Stimulated activated CD4-positive, alpha-beta T cell treated with anti-CD3 and anti-CD28 coated beads, Interleukin-12 subunit alpha, Interleukin-12 subunit beta, amount 100 ng/mL, for 48 hours (primary cell): Measurements from ENCODE around the gene MT1HL1.
"Not testable (repeated sequence)": the region's sequence is repeated elsewhere in the genome, so short reads cannot be mapped to it uniquely, and the experiment has no call there.

Experiments used
- DNase-seq, 3 donors: peaks; one replicate each; pipeline ENCODE4 v3.0.0-alpha.2; 2020; ENCODE audit warnings: low read depth in 2 of 3, low spot score in 1 of 3

Gene MT1HL1

GRCh38 chr1:237018896-237019295, 14.7 kb upstream of the MT1HL1 start:
- no peak for DNase-seq

DNA sequence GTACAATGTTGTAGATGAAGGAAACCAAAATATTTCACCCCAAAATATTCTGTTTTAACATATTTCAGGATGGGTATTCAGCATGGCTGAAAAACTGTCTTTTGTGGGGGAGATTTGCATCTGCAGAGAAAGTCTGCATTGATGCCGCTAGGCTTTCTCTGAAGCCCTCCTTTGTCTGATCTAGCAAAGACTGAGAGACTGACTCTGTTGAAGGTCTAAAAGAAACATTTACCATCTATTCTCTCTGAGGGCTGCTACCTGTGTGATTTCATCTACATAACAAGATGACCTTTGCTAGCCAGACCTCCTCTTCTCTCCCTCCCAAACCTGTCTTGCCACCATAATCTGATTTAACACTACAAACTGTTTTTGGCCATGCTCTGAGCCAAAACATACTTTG, 12.4 kb upstream of the MT1HL1 start:
- DNase-seq: no peak

DNA sequence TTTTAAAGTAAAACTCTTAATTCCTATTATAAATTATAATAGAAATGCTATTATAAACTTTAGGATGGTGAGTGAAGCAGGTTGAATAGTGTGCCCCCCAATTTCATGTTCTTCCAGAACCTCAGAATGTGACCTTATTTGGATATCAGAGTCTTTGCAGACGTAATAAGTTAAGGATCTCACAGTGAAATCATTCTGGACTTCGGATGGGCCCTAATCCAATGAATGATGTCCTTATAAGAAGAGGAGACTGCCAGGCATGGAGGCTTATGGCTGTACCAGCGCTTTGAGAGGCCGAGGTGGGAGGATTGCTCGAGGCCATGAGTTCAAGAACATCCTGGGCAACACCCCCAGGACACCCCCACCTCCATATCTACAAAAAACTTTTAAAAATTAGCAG, 9.4 kb upstream of the MT1HL1 start:
- no peak for DNase-seq

- DNase-seq: no peak
Observed at GRCh38 chr1:237012788-237013383, 8.6 kb upstream of the MT1HL1 start.

DNA sequence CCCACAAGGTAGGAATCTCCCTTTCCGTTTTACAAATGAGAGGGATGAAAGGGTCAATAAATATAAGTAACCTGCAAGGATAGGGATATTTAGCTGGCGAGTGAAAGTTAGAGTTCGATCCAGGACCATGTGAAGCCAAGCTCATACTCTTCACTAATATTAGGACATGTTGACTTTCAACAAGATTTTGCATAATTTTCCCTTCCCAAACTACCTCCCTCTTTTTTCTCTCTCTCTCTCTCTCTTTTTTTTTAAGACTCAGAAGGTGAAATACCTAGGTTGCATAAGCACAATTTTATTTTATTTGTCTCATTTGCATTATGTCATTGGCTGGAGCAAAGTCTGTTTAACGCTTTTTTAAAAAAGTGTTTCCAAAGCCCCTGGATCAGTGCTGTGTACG, 8.1 kb upstream of the MT1HL1 start:
- no peak for DNase-seq

GRCh38 chr1:237011432-237011831, 7.2 kb upstream of the MT1HL1 start:
- DNase-seq: no peak

DNA sequence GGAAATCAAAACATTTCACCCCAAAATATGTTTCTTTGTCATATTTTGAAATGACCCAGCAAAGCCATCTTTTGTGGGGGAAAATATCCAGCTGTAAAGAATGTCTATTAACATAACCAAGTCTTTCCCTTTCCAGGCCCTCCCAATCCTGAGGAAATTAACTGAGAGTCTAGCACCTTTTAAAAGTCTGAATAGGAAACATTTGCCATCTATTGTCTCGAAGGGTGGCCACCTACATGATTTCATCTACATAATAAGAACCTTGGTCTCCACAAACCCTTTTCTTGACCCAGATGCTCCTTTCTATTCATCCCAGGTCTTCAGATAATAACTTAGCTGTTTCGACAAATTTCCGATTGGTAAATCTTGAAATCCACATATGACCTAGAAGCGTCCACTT, 5.4 kb upstream of the MT1HL1 start:
- no peak for DNase-seq

GRCh38 chr1:237007147-237007881, 3.1 kb upstream of the MT1HL1 start:
- DNase-seq: no peak

GRCh38 chr1:237005674-237006073, 1.4 kb upstream of the MT1HL1 start:
- no peak for DNase-seq

DNA sequence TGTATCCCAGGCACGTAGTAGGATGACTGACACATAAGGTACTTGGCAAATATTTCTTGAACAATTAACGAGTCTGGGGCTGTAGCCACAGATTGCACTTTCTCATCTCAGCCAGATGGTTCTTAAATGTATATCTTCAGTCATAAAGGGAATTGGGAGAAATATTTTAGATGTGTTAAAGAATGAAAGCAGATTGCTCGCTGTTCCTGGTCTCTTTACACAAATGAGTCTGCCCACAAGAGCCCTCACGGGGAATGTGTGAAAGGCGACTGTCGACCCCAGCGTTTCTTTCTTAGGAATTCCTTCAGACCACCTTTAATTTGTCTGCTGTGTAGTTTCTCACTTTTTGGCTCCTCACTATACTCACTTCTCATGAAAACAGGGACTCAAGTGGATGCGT, 725 bp downstream of the MT1HL1 start:
- DNase-seq: no peak

DNA sequence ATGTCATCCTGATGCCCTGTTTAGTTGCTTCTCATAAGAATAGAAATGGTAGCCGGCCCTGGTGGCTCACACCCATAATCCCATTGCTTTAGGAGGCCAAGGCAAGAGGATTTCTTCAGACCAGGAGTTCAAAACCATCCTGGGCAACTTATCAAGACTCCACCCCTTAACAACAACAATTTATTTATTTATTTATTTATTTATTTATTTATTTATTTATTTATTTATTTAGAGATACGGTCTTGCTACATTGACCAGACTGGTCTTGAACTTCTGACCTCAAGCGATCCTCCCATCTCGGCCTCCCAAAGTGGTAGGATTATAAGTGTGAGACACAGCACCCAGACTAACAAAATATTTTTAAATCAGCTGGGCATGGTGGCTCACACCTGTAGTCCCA, 4.0 kb downstream of the MT1HL1 start:
- no peak for DNase-seq

DNA sequence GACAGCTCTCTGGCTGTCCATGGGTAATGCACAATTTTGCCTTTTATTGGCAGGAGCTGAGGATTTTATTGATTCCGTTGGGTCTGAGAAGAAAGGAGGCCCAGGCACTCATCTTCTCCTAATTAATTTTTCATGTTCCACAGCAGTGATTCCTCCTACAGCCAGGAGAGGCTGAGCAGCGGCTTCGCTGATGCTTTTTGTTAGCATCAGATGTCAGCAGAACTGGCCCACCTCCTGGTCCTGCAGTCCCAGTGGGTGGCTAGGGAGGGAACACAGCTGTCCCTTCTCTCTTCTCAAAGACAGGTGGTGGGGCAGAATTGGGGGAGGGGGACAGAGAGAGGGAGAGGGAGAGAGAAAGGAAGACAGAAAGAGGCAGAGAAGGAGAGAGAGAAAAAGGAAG, 5.7 kb downstream of the MT1HL1 start:
- no peak for DNase-seq

GRCh38 chr1:236997882-236998281, 6.4 kb downstream of the MT1HL1 start:
- DNase-seq: no peak

DNA sequence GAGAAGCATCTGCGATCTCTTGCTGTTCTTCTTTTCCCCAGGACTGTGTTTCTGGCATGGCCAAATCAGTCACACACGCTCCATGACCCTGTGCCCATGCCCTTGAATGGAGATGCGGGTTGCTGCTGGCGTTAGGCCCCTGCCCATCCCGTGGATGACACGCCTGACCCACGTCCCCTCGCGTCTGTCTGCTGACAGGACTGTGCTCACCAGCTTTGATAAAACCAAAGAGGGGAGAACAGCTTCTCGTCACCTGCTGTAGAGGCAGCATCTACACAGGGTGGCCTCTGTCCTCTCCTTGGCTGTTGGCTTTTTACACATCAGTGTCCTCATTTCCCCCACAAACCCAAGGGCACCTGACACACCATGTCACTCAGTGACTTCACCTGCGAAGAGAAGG, 6.9 kb downstream of the MT1HL1 start:
- no peak for DNase-seq

DNA sequence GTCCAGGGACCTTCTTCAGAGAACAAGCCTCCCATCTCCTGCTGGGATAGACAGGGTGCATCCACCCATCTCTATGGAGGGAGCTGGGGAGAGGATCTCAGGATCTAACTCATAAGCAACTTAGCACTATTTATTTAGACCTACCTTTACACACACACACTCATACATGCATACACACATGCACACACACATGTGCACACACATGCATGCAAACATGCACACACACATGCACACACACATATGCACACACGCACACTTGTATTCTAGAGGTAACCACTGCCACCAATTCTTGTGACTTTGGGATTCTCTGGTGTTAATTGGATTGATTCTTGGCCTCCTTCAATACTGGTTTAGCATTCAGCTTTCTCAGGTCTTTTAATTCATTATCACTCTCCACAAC, 9.8 kb downstream of the MT1HL1 start:
- no peak for DNase-seq

GRCh38 chr1:236992449-236992848, 11.8 kb downstream of the MT1HL1 start:
- no peak for DNase-seq

- no peak for DNase-seq
Observed at GRCh38 chr1:236990052-236990445, 14.2 kb downstream of the MT1HL1 start.

DNA sequence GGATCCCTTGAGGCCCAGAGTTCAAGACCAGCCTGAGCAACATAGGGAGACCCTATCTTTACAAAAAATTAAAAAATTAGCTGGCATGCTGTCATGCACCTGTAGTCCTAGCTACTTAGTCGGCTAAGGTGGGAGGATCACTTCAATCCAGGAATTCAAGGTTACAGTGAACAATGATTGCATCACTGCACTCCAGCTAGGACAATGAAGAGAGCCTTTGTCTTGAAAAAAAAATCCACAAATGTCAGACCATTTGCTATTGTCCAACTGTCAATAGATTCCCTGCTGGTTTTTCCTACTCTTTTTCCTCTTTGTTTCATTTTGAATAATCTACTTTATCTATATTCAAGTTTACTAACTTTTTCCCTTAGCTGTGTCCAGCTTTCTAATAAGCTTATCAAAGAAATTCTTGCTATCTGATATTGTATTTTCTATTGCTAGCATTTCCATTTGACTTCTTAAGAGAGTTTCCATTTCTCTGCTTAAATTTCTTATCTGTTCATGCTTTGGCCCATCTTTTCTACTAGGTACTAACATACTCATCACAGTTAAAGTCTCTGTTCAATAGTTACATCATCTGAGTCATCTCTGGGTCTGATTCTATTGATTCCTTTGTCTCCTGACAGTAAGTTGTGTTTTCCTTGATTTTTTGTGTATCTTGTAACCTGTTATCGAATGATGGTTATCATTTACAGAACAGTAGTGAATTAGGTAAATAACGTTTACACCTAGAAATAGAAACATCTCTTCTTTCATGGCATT, 14.8 kb downstream of the MT1HL1 start:
- DNase-seq: no peak

GRCh38 chr1:236983818-236984217, 20.4 kb downstream of the MT1HL1 start:
- no peak for DNase-seq

GRCh38 chr1:236982380-236982779, 21.9 kb downstream of the MT1HL1 start:
- no peak for DNase-seq

- not testable (repeated sequence) for DNase-seq
Observed at GRCh38 chr1:236981431-236981830, 22.8 kb downstream of the MT1HL1 start.

- no peak for DNase-seq
Observed at GRCh38 chr1:236980673-236981072, 23.6 kb downstream of the MT1HL1 start.
